ENCODE data around the gene RALGAPB.

The RALGAPB gene

GRCh38 chr20:38426006-38426897 is 46.4 kb upstream of the RALGAPB start:
- peaks cover 42% of the 10 kb centered on the region for H4K20me1 ChIP-seq (ENCODE audit: low read depth, low read length)
- peaks cover 38% of the 10 kb centered on the region for H3K36me3 ChIP-seq (ENCODE audit: low read length)
- H3K9ac ChIP-seq (ENCODE audit: low read length) = no peak overlapping the region
- H3K4me3 ChIP-seq (ENCODE audit: insufficient read depth, low read length, poor library complexity, severe bottlenecking) = no peak overlapping the region
- H3K4me2 ChIP-seq (ENCODE audit: low read depth, low read length, poor library complexity, severe bottlenecking) = no peak overlapping the region
- no peak for TF ChIP-seq CTCF (IDR thresholded peaks at IDR 0.05; ENCODE audit: insufficient read depth, low read length, poor library complexity, severe bottlenecking)
- no peak for TF ChIP-seq EZH2phosphoT487 (conservative IDR thresholded peaks at IDR 0.05; ENCODE audit: low read length)
- peaks cover 72% of the 10 kb centered on the region for H3K79me2 ChIP-seq (ENCODE audit: insufficient read depth, low read length)
- no peak overlapping the region for H3K27ac ChIP-seq (ENCODE audit: low read depth, low read length)
- no peaks in the 10 kb centered on the region for H3K9me3 ChIP-seq (ENCODE audit: insufficient read depth, low read length)
- peaks cover 5% of the 10 kb centered on the region; the same call in 1 of the 2 replicates for H3F3A ChIP-seq (ENCODE audit: insufficient read depth)
- no peaks in the 10 kb centered on the region for H3K9me2 ChIP-seq (replicated peaks; ENCODE audit: insufficient read depth, low read length)
- H3K27me3 ChIP-seq (ENCODE audit: low read length) = no peaks in the 10 kb centered on the region
- no peak overlapping the region for H2AFZ ChIP-seq (ENCODE audit: low read depth, low read length, severe bottlenecking)

- no peaks in the 10 kb centered on the region for H3K27me3 ChIP-seq (ENCODE audit: low read length)
- H3K9me2 ChIP-seq (replicated peaks; ENCODE audit: insufficient read depth, low read length) = no peaks in the 10 kb centered on the region
- no peak for TF ChIP-seq EZH2phosphoT487 (conservative IDR thresholded peaks at IDR 0.05; ENCODE audit: low read length)
- TF ChIP-seq CTCF (IDR thresholded peaks at IDR 0.05; ENCODE audit: insufficient read depth, low read length, poor library complexity, severe bottlenecking) = no peak
- H3K9ac ChIP-seq (ENCODE audit: low read length) = no peak overlapping the region
- H3K27ac ChIP-seq (ENCODE audit: low read depth, low read length) = no peak overlapping the region
- no peaks in the 10 kb centered on the region for H3F3A ChIP-seq (ENCODE audit: insufficient read depth)
- peaks cover 81% of the 10 kb centered on the region for H3K79me2 ChIP-seq (ENCODE audit: insufficient read depth, low read length)
- no peak overlapping the region for H3K4me3 ChIP-seq (ENCODE audit: insufficient read depth, low read length, poor library complexity, severe bottlenecking)
- no peaks in the 10 kb centered on the region for H3K9me3 ChIP-seq (ENCODE audit: insufficient read depth, low read length)
- H2AFZ ChIP-seq (ENCODE audit: low read depth, low read length, severe bottlenecking) = no peak overlapping the region
- H3K4me2 ChIP-seq (ENCODE audit: low read depth, low read length, poor library complexity, severe bottlenecking) = no peak overlapping the region
- H3K36me3 ChIP-seq (ENCODE audit: low read length) = peaks cover 39% of the 10 kb centered on the region
- peaks cover 44% of the 10 kb centered on the region for H4K20me1 ChIP-seq (ENCODE audit: low read depth, low read length)
These were observed 45.0 kb upstream of the RALGAPB start for GRCh38 chr20:38427655-38428023.

DNA sequence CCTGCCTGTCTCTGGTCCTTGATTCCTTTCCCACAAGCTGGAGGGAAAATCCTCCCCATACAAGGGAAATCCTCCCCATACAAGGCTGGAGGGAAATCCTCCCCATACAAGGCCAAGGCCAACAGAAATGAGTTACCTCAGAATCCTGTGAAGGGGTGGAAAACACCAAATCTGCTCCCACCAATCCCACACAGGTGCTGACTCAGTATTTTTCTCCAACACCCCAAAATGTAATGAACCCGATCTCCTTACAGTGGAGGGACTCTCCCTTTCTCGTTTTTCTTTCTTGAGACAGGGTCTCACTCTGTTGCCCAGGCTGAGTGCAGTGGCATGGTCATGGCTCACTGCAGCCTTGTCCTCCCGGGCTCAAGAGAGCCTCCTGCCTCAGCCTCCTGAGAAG is 43.8 kb upstream of the RALGAPB start:
- Histone ChIP-seq H3K79me2 (ENCODE audit: insufficient read depth, low read length) (peaks cover 91% of the 10 kb centered on the region), H3F3A (ENCODE audit: insufficient read depth) (no peaks in the 10 kb centered on the region), H3K9me2 (replicated peaks; ENCODE audit: insufficient read depth, low read length) (no peaks in the 10 kb centered on the region), H3K9me3 (ENCODE audit: insufficient read depth, low read length) (no peaks in the 10 kb centered on the region), H3K36me3 (ENCODE audit: low read length) (peaks cover 45% of the 10 kb centered on the region), H3K4me3 (ENCODE audit: insufficient read depth, low read length, poor library complexity, severe bottlenecking) (no peak overlapping the region), H3K9ac (ENCODE audit: low read length) (no peak overlapping the region), H3K4me2 (ENCODE audit: low read depth, low read length, poor library complexity, severe bottlenecking) (no peak overlapping the region), H3K27me3 (ENCODE audit: low read length) (no peaks in the 10 kb centered on the region), H4K20me1 (ENCODE audit: low read depth, low read length) (peaks cover 54% of the 10 kb centered on the region), H2AFZ (ENCODE audit: low read depth, low read length, severe bottlenecking) (no peak overlapping the region), H3K27ac (ENCODE audit: low read depth, low read length) (no peak overlapping the region)
- no peak for TF ChIP-seq CTCF (IDR thresholded peaks at IDR 0.05; ENCODE audit: insufficient read depth, low read length, poor library complexity, severe bottlenecking)
- no peak for TF ChIP-seq EZH2phosphoT487 (conservative IDR thresholded peaks at IDR 0.05; ENCODE audit: low read length)
